Chondrocyte (in vitro differentiated cells): ENCODE data around the gene CTXND2. TPM values are rescaled to one million over a fixed set of nuclear protein-coding genes. Genes with fewer than 3 reads are reported as not detected.

Source experiments
- DNase-seq: peaks from one replicate; pipeline ENCODE4 v3.0.0; 2021; ENCODE audit warnings: mixed read lengths, low spot score
- H3K27ac Mint-ChIP-seq: one replicate; pipeline ENCODE4 v1.8.0; 2021; ENCODE audit warnings: mild to moderate bottlenecking, moderate library complexity, mixed read lengths; ENCODE audit not compliant: unreplicated experiment
- H3K27me3 Mint-ChIP-seq: 2 replicates; pipeline ENCODE4 v1.8.0; 2021; ENCODE audit warnings: low read depth, mixed read lengths
- H3K36me3 Mint-ChIP-seq: 2 replicates; pipeline ENCODE4 v1.8.0; 2021; ENCODE audit warnings: low read depth, mixed read lengths
- H3K4me1 Mint-ChIP-seq: 2 replicates; pipeline ENCODE4 v1.8.0; 2021; ENCODE audit warnings: low read depth, mild to moderate bottlenecking, mixed read lengths
- H3K4me3 Mint-ChIP-seq: one replicate; pipeline ENCODE4 v1.8.0; 2021; ENCODE audit warnings: mild to moderate bottlenecking, moderate library complexity, mixed read lengths; ENCODE audit not compliant: unreplicated experiment
- H3K9me3 Mint-ChIP-seq: 2 replicates; pipeline ENCODE4 v1.8.0; 2021; ENCODE audit warnings: low read depth, mixed read lengths
- total RNA-seq: library from RNA; stranded (reverse); gene quantifications from 3 replicates; pipeline ENCODE4 v1.2.1, GENCODE V29; 2021
- TF ChIP-seq, protein P1 (sequence below): fragments of 200-600 bp; sonication (generic); IDR thresholded peaks from 2 replicates; pipeline ENCODE4 v1.5.0; 2021; ENCODE audit warnings: antibody characterized with exemption, mild to moderate bottlenecking, moderate library complexity

The CTXND2 gene
- total RNA-seq, 1 donor from 2014 or later = not detected

DNA sequence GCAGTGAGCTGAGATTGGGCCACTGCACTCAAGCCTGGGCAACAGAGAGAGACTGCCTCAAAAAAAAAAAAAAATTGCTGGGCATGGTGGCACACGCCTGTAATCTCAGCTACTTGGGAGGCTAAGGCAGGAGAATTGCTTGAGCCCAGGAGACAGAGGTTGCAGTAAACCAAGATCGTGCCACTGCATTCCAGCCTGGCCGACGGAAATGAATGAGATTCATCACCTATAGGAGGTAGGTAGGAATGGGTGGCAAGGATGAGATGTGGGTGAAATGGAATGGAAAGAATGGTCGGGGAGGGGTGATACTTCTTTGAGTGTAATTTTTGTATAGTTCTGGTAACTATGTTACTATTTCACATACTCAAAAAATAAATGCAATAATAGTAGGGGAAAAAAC, 15.4 kb downstream of the CTXND2 start:
- H3K27me3 Mint-ChIP-seq = no peaks in the 10 kb centered on the region
- H3K4me1 Mint-ChIP-seq = no peaks in the 10 kb centered on the region
- no peaks in the 10 kb centered on the region for H3K9me3 Mint-ChIP-seq
- no peaks in the 10 kb centered on the region for H3K36me3 Mint-ChIP-seq
- H3K4me3 Mint-ChIP-seq = no peak overlapping the region
- no peak overlapping the region for H3K27ac Mint-ChIP-seq
- TF ChIP-seq, protein P1, sequence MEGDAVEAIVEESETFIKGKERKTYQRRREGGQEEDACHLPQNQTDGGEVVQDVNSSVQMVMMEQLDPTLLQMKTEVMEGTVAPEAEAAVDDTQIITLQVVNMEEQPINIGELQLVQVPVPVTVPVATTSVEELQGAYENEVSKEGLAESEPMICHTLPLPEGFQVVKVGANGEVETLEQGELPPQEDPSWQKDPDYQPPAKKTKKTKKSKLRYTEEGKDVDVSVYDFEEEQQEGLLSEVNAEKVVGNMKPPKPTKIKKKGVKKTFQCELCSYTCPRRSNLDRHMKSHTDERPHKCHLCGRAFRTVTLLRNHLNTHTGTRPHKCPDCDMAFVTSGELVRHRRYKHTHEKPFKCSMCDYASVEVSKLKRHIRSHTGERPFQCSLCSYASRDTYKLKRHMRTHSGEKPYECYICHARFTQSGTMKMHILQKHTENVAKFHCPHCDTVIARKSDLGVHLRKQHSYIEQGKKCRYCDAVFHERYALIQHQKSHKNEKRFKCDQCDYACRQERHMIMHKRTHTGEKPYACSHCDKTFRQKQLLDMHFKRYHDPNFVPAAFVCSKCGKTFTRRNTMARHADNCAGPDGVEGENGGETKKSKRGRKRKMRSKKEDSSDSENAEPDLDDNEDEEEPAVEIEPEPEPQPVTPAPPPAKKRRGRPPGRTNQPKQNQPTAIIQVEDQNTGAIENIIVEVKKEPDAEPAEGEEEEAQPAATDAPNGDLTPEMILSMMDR = no peak
- DNase-seq = no peak

DNA sequence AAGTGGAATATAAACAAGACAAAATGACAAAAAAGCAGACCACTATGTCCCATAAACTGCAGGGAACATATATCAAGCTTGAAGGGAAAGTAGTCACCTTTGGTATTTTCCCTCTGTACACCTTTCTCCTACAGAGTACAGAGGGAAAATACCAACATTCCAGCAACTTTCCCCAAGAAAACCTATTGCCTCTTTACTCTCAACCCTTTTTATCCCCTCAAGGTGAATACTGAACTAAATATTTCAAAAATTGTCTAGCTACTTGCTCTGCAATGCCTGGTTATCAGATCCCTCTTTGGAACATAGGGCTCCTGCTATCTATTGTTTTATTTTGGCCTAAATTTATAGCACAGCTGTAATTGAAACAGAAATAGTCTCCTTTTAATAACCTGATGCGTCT, 15.8 kb downstream of the CTXND2 start:
- no peak for DNase-seq
- Mint-ChIP-seq H3K27ac (no peak overlapping the region), H3K4me3 (no peak overlapping the region), H3K36me3 (no peaks in the 10 kb centered on the region), H3K27me3 (no peaks in the 10 kb centered on the region), H3K9me3 (no peaks in the 10 kb centered on the region), H3K4me1 (no peaks in the 10 kb centered on the region)
- TF ChIP-seq, protein P1 = no peak

DNA sequence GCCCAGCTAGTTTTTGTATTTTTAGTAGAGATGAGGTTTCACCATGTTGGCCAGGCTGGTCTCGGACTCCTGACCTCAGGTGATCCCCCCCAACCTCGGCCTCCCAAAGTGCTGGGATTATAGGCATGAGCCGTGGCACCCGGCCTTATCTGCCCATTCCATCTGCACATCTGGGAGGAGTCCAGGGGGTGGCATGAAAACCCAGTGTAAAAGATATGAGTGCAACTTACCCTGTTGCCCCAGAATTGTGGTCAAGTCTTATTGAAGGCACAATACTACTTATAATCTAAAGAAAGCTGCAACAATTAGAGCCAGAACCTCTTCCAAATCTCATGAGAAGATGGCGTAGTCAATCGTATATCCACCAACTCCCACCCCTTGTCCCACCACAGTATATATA, 18.4 kb downstream of the CTXND2 start:
- no peaks in the 10 kb centered on the region for H3K4me1 Mint-ChIP-seq
- H3K36me3 Mint-ChIP-seq = no peaks in the 10 kb centered on the region
- DNase-seq = no peak
- H3K27me3 Mint-ChIP-seq = no peaks in the 10 kb centered on the region
- no peaks in the 10 kb centered on the region for H3K9me3 Mint-ChIP-seq
- no peak overlapping the region for H3K4me3 Mint-ChIP-seq
- no peak overlapping the region for H3K27ac Mint-ChIP-seq
- TF ChIP-seq, protein P1 = no peak

DNA sequence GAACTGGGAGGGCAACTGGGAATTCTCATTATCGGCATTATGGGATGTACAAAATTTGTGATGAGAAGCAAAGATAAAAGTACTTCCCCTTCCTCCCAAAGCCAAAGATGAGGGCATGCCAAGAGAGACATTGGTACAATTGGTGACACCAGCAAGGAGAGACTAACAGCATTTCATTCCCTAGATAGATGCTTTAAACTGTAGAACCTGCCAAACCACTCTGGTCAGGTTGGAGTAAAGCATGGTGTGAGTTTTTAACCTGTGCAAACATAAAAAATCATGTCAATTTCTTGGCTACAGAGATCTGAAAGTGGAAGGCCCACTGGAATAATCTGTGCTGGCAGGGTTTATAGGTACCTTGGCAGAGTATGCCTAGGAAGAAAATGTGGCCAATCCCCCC, 19.4 kb downstream of the CTXND2 start:
- Mint-ChIP-seq H3K36me3 (no peaks in the 10 kb centered on the region), H3K27me3 (no peaks in the 10 kb centered on the region), H3K27ac (no peak overlapping the region), H3K4me3 (no peak overlapping the region), H3K9me3 (no peaks in the 10 kb centered on the region), H3K4me1 (no peaks in the 10 kb centered on the region)
- DNase-seq = no peak
- TF ChIP-seq, protein P1 = no peak

DNA sequence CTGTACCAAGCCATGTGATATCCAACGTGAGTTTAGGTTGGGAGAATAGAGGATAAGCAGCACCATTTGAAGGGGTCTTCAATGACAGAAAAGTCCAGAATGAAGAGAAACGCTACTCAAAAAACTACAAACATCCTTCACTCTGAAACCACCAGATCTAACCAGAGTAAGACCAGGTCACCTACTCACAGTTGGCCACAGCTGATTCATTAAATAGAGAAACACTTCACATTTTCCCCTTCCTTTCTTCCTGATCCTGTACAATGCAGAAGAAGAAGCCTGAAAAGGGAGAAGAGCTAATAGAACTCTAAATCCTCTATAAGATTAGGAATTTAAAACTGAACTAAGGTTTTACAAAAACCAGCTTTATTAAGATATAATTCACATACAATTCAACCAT, 19.9 kb downstream of the CTXND2 start:
- no peak for DNase-seq
- no peaks in the 10 kb centered on the region for H3K36me3 Mint-ChIP-seq
- no peak overlapping the region for H3K4me3 Mint-ChIP-seq
- no peaks in the 10 kb centered on the region for H3K4me1 Mint-ChIP-seq
- H3K27me3 Mint-ChIP-seq = no peaks in the 10 kb centered on the region
- no peak overlapping the region for H3K27ac Mint-ChIP-seq
- no peaks in the 10 kb centered on the region for H3K9me3 Mint-ChIP-seq
- TF ChIP-seq, protein P1 = no peak
